HG03565 (cell line): ENCODE measurements around the gene CEP68.
A peak's percentile ranks its signal among the peaks of the same experiment; 100 is the strongest.
"Not testable (repeated sequence)": the region's sequence is repeated elsewhere in the genome, so short reads cannot be mapped to it uniquely, and the experiment has no call there.

Source experiments
- ATAC-seq: cut with Tn5 transposase; IDR thresholded peaks from one replicate; pipeline ENCODE4 v1.9.1; 2021; ENCODE audit warnings: mild to moderate bottlenecking, moderate library complexity; ENCODE audit not compliant: unreplicated experiment

Gene CEP68

DNA sequence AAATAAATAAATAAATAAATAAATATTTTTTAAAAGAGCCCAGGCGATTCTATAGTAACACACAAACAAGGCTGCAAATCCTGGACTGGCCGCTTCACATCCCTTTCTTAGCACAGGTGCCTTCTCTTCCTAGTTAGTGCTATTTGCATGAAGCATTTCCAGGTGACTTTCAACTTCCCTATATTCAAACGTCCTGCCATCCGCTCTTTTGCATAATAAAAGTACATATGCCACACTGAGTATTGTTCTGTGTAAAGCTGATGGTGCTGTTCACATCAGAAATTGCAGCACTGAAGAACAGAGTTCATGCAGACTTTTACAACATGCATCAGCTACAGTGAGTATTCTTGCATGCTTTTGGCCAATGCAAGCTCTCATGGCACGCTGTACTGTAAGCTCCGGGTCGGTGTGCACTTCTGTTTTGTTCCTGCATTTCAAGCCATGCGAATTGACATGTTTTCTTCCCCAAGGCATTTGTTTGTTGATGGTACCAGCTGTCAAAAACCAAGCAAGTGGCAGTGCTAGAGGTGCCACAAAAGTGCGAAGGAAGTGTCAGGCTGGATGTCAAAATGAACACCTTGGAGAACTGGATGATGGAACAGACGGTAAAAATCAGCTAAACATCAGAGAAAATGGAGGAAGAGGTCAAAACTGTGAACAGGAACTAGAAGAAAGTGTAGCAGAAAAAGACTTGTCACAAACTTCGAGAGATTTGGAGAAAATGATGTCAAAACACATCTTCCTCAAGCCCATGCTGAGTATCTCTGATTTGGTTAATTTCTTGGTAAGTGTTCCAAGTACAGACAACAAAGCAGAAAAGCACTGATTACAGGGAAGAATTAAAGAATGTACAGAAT is 25.5 kb upstream of the CEP68 start:
- no peak for ATAC-seq

DNA sequence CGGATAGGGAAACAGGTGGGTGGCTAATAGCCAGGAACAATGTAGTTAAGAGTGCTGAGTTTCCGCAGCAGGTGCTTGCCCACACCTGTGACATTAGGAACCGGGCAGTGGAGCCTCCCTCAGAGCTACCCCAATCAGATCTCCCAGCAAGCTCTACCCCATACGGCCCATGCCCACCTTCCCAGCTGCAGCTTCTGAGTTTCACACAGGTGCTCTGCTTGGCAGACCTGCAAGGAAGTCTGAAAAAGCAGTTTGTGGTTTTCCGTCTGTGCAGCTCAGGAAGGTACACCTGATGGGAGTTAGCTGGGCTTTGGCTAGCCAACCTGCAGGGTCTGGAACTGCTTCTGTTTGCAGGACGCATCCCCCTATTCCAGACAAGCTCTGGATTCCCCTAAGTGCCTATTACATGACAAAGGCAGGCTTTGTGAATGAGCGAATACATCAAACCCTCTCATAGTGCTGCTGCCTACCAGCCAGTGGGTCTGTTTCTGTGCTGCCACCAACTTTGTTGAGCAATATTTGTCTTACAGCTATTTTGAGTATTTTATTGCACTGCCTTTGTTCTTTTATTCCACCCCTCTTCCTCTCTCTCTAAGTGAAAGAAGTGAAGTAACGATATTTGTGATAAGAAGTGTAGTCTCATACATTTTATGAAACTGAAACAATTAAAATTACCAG is 24.7 kb upstream of the CEP68 start:
- ATAC-seq: no peak

DNA sequence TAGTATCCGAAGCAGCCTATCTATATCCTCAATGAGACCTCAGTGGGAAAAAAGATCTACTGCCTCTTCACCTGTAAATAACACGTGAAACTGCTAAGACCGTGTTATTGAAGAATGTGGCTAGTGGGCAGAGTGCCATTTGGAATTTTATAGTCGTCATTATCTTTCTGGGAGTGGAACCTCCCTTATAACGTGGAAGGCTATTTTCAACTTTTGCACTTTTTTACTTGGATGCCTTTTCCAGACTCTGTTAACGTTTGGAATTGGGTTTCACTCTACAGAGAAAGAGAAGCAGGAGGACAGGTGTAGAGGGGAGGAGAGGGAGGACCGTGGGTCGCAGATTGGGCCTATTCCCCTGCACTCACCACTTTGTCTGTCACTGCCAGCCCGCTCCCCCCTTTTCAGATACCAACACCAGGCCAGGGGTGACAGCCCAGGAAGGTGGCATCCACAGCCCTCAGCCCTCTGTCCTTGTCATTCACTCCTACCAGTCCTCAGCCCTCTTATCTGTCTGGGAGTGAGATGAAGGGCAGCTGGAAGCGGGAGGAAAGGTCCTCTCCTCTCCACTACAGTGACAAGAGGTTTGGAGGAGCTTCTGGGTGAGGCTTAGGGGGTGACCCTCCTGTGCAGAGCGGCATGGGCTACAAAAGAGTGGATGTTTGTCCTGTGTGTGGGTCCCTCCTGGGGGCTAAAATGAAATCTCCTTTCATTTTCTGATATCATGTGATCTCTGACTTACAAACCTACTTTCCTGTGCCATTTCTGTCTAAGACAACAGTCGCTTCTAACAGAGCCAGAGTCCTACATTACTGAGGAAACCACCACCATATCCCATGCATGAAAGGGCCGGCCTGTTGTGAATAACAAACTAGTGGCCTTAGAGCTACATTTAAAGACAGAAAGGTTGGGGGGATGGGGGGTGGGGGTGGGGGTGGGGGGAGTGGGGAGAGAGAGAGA is 23.9 kb upstream of the CEP68 start:
- no peak for ATAC-seq

- no peak for ATAC-seq
Observed at GRCh38 chr2:65033178-65033577, 23.0 kb upstream of the CEP68 start.

- not testable (repeated sequence) for ATAC-seq
Observed at GRCh38 chr2:65033667-65034066, 22.5 kb upstream of the CEP68 start.

DNA sequence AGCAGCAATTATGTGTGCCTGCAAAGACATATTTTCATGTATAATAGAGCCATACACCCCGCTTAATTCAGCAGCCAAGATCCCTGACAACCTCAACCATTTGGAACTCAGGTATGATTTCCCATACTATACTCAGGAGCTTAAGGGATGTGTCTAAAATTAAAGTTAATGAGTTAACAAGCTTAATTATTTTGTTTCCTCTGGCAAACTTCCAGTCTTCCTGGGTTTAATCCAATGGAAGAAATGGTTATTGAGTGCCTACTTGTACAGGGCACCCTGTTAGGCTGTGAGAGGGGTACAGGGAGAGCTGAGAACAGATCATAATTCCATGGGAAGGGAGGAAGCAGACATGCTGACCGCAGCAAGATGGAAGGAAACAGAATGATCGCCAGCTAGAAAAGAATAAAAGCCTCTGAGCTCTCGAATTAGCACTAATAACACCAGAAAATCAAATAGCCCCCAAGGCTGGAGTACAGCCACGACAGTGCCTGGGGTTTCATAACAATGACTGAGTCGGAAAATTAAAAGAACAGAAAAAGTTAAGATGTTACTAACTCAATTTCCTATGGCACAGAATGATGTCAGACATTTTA is 20.8 kb upstream of the CEP68 start:
- ATAC-seq: no peak

GRCh38 chr2:65037178-65037577 is 19.0 kb upstream of the CEP68 start:
- no peak for ATAC-seq

DNA sequence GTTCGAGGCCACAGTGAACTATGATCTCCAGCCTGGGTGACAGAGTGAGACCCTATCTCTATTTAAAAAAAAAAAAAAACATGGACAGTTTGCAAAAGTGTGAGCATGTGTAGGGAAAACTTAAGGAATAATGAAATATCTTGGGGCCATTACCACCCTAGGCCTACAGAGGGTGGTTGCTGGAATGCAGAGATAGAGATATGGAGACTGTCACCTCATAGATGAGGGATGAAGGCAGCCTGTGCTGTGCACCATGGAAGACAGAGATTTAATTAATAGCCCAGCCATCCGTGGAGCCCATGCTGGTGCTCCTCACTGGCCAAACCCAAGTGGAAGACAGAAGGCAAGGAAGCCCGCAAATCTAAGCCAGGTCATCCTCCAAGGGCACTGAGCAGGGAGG is 16.6 kb upstream of the CEP68 start:
- ATAC-seq: no peak

DNA sequence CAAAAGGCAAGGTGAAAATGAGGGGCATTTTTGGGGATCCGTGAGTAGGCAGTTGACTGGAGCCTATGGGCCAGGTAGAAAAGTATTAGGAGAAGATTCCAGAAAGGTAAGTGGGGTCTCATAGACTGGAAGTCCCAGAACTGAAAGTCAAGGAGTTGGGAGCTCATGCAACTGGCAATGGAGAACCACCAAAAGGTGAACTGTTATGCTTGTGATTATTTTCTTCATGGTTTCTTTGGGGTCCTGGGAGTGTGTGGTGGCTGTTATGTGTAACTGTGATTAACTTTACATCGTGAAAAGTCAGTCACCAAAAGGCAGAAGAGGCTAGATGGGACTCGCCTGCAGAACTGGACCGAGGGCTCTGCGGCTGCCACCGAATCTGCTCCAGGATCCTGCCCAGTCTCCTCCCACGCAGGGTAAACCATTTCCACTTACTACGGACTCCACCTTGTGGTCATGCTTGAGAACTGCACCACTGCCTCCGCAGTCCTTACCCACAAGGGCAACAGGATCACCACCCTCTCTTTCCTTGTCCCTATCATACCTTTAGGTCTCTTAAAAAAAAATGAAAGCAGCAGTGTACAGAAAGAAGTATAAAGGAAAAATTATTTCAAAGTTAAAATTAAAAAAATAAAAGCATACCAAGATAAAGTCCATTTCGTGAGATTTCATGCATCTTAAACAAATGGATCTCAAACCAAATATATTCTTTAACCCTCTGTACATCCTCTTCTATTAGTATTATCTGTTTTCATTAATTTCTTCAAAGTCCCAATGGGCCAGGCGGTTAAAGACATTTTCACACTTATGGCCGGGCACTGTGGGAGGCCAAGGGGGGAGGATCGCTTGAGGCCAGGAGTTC is 15.6 kb upstream of the CEP68 start:
- ATAC-seq: peak; percentile 65

DNA sequence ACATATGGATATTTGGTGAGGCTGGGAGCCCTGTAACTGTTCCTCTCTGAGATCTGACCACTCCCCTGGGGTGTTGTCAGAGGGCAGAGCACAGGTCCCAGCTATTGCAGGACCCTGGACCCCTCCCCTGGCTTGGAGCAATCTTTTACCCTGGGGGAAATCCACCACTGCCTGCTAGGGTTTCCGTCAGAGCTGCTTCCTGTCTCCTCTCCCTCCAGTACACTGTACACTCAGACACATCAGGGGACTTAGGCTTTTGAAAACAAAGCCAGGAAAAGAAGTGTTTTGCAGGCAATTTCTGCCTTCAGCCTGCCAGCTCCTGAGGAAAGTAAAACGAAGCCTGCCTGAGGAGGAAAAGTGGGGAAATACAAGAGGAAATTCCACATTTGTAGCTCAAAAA is 13.2 kb upstream of the CEP68 start:
- no peak for ATAC-seq

DNA sequence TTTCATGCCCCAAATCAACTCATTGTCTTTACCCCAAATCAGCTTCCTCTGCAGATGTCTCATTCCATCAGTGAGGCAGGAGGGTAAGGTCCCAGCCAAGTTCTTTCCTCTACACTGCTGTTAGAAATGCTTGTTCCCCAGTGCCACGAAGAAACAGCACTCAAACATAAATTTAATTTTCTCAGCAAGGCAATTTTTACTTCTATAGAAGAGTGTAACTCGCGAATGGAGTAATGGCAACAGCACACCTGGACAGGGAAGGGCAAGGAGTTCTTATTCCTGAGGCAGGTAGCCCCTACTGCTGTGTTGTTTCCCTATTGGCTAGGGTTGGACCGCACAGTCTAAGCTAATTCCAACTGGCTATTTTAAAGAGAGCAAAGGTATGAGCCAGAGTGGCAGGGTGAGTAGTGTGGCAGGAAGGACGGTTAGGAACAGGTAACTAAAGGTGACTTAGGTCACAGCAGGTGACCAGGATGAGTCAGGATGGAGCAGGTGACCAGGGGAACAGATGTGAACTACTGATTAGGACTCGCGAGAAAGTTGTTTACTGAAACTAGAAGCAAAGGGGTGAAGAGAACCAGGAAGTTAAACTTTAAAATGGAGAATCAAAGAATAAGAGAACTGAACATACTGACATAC is 12.0 kb upstream of the CEP68 start:
- no peak for ATAC-seq

- no peak for ATAC-seq
Observed at GRCh38 chr2:65045651-65046050, 10.6 kb upstream of the CEP68 start.

DNA sequence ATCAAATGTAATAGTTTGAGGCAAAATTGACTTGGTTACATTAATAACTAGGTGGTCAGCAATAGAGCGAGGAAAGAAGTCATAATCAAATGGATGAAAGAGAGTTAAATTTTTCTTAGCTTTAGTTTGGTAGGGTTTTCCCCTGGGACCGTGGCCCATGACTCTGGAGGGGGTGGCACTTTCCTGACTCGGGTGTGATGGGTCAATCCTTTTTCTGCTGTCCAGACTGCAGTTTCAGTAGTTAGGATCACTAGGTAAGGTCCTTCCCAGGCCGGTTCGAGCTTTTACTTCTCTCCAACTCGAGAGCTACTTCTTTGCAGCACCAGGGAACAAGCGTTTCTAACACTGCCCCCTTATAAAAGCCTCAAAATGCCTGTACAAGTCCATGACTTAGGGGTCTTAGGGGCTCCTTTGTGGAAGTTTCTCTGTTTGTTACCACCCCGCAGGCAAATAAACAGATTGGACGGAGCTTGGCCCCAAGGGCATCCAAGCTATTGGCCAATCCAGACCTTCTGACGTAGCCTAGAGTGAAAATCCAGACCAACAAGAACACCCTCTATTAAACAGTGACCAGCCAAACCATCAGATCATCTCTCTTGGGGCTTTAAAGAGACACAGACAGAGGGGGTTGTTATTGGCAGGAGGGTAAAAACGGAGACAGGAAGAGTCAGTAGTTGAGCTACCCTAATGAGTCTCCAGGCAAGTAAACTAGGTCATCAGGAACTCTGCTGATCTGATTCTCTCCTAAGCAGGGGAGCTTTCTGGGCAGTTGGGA is 9.4 kb upstream of the CEP68 start:
- ATAC-seq: no peak

DNA sequence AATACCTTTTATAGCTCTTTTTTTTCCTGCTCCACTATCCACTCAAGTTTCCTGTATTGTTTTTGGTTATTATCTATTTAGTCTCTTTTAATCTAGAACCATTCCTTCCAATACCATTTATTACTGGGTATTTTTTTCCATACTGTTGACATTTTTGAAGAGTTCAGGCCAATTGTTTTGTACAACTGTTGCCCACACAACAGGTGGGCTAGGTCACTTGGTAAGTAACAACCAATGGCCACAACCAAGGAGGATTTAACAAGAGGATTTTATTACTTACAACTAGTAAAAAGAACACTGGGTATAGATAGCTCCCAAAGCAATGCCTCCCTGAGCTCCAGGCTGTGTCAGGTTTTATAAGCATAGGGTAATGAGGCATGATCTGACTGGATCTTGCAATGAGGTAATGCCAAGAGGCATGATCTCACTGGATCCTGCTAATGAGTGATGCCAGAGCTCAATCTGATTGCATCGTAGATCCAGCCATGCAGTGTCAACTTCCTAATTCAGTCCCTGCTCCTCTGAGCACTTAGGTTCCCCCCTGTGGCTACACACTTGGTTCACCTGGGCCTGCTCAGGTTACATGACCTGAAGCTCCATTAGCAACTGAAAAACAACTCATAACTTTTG is 7.1 kb upstream of the CEP68 start:
- ATAC-seq: no peak

- no peak for ATAC-seq
Observed at GRCh38 chr2:65050931-65051330, 5.3 kb upstream of the CEP68 start.

GRCh38 chr2:65053199-65053598 is 3.0 kb upstream of the CEP68 start:
- ATAC-seq: peak; percentile 57

DNA sequence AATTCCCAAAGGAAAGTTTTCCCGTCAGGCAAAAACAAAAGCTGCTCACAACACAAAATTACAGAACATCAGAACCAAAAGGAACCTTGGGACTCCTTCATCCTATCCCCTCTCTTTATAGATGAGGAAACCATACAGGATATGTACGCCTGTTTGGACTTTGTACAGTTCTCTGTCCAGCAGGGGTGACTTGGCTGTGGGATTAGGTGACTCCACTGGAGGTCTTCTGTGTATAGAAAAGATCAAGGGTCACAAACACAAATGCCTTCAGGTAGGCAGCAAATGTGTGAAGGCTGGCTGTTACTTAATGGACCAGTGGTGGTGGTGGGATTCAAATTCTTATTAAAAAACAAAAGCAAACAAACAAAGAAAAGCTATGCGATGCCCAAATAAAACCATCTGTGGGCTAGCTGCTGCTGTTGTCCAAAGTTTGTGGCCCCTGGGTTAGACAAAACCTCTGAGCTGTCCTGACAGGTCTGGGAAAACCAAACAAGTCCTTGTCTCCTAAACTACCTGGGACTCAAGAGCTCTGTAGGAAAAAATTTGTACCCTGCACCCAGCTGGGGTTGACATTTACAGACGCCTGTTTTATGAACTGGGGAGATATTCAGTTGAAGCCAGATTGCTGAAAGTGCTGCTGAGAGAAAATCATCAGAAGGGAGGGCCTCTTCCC is 1.3 kb upstream of the CEP68 start:
- no peak for ATAC-seq
